ENCODE results near the gene SLC13A1. TPM values are rescaled to one million over a fixed set of nuclear protein-coding genes. Genes with fewer than 3 reads are reported as not detected.

The SLC13A1 gene
- total RNA-seq, 1 experiment from 2014 or later, result not detected

GRCh38 chr7:123201901-123202300 lies 2.1 kb upstream of the SLC13A1 start:
- H3K9me2 ChIP-seq (ENCODE audit: insufficient read depth), result no peaks in the 10 kb centered on the region
- H3K79me2 ChIP-seq (ENCODE audit: insufficient read depth, low read length), result no peaks in the 10 kb centered on the region
- TF ChIP-seq JUND (IDR thresholded peaks at IDR 0.05), result no peak
- no peak for TF ChIP-seq FOSL1 (IDR thresholded peaks at IDR 0.05; ENCODE audit: low read depth)
- TF ChIP-seq CEBPB (IDR thresholded peaks at IDR 0.05; ENCODE audit: low read depth), result no peak
- no peak for TF ChIP-seq POLR2A (IDR thresholded peaks at IDR 0.05; ENCODE audit: borderline replicate concordance, extremely low read depth, insufficient read depth, insufficient read length)
- TF ChIP-seq POLR2AphosphoS5 (IDR thresholded peaks at IDR 0.05; ENCODE audit: low read depth, low read length), result no peak
- TF ChIP-seq ELF1 (IDR thresholded peaks at IDR 0.05; ENCODE audit: borderline replicate concordance, low read depth), result no peak
- TF ChIP-seq EGR1 (IDR thresholded peaks at IDR 0.05; ENCODE audit: low read depth), result no peak
- TF ChIP-seq EZH2 (IDR thresholded peaks at IDR 0.05), result no peak
- no peak for TF ChIP-seq CTCF (IDR thresholded peaks at IDR 0.05 in 2 of 3, conservative IDR thresholded peaks at IDR 0.05 in 1 of 3; ENCODE audit: borderline replicate concordance in 1 of 3, insufficient read depth in 1 of 3, low read depth in 2 of 3, low read length in 2 of 3)
- TF ChIP-seq CBX3 (IDR thresholded peaks at IDR 0.05; ENCODE audit: low read depth), result no peak
- TF ChIP-seq, protein P1, sequence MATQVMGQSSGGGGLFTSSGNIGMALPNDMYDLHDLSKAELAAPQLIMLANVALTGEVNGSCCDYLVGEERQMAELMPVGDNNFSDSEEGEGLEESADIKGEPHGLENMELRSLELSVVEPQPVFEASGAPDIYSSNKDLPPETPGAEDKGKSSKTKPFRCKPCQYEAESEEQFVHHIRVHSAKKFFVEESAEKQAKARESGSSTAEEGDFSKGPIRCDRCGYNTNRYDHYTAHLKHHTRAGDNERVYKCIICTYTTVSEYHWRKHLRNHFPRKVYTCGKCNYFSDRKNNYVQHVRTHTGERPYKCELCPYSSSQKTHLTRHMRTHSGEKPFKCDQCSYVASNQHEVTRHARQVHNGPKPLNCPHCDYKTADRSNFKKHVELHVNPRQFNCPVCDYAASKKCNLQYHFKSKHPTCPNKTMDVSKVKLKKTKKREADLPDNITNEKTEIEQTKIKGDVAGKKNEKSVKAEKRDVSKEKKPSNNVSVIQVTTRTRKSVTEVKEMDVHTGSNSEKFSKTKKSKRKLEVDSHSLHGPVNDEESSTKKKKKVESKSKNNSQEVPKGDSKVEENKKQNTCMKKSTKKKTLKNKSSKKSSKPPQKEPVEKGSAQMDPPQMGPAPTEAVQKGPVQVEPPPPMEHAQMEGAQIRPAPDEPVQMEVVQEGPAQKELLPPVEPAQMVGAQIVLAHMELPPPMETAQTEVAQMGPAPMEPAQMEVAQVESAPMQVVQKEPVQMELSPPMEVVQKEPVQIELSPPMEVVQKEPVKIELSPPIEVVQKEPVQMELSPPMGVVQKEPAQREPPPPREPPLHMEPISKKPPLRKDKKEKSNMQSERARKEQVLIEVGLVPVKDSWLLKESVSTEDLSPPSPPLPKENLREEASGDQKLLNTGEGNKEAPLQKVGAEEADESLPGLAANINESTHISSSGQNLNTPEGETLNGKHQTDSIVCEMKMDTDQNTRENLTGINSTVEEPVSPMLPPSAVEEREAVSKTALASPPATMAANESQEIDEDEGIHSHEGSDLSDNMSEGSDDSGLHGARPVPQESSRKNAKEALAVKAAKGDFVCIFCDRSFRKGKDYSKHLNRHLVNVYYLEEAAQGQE (IDR thresholded peaks at IDR 0.05; ENCODE audit: low read depth), result no peak
- TF ChIP-seq, protein P2, sequence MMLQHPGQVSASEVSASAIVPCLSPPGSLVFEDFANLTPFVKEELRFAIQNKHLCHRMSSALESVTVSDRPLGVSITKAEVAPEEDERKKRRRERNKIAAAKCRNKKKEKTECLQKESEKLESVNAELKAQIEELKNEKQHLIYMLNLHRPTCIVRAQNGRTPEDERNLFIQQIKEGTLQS (IDR thresholded peaks at IDR 0.05), result no peak
- no peak for TF ChIP-seq ZFX (IDR thresholded peaks at IDR 0.05)
- no peak for ATAC-seq
- no peak for DNase-seq (ENCODE audit: low read depth, low spot score)
- H3K4me3 ChIP-seq (replicated peaks in 1 of 2; ENCODE audit: low read depth in 1 of 2, low read length in 2 of 2), result no peak overlapping the region
- H3K9me3 ChIP-seq (ENCODE audit: control insufficient read depth in 1 of 2, insufficient read depth in 1 of 2, low read depth in 1 of 2, low read length in 2 of 2), result no peaks in the 10 kb centered on the region
- no peak overlapping the region for H3K4me2 ChIP-seq (ENCODE audit: low read length)
- H3K27ac ChIP-seq (ENCODE audit: low read depth, low read length), result no peak overlapping the region
- H2AFZ ChIP-seq (ENCODE audit: low read depth, low read length, poor library complexity, severe bottlenecking), result no peak overlapping the region
- H3K27me3 ChIP-seq (ENCODE audit: insufficient read depth, low read length), result no peaks in the 10 kb centered on the region
- POLR2A ChIA-PET, result no interaction called here
- H4K20me1 ChIP-seq (ENCODE audit: insufficient read depth), result no peaks in the 10 kb centered on the region
- BruUV-seq (replicated peaks), result no TSS peak
- intact Hi-C loops (cut with micrococcal nuclease), result no loop called here
- CTCF ChIA-PET, result no interaction called here
- H3K9ac ChIP-seq (ENCODE audit: low read length), result no peak overlapping the region
- no peaks in the 10 kb centered on the region for H3K4me1 ChIP-seq (ENCODE audit: control insufficient read depth in 1 of 2, insufficient read depth in 2 of 2, low read length in 2 of 2)
- RAD21 ChIA-PET (ENCODE audit: low non-redundant PET in 1 of 2, low total read pairs in 2 of 2, uncharacterized antibody in 2 of 2, unreplicated experiment in 2 of 2), result no interaction called here
- H3K36me3 ChIP-seq (ENCODE audit: control insufficient read depth in 1 of 2, insufficient read depth in 2 of 2, low read length in 2 of 2), result no peaks in the 10 kb centered on the region

Data from HCT116 (cell line).